GM19463 (cell line): ENCODE data around the gene THBS2.
"Not testable (repeated sequence)": the region's sequence is repeated elsewhere in the genome, so short reads cannot be mapped to it uniquely, and the experiment has no call there.

Experiments
- ATAC-seq: cut with Tn5 transposase; IDR thresholded peaks from one replicate; pipeline ENCODE4 v1.9.1; 2021; ENCODE audit warnings: mild to moderate bottlenecking, moderate library complexity; ENCODE audit not compliant: unreplicated experiment

Gene THBS2

GRCh38 chr6:169253337-169254238 is at the start of gene THBS2:
Gene THBS2, minus strand, starts transcription at chr6:169253846. Its CDS starts 3,062 bp downstream, at chr6:169250784.
- ATAC-seq, result no peak

GRCh38 chr6:169302716-169303115 is 49.1 kb upstream of the THBS2 start:
- no peak for ATAC-seq

GRCh38 chr6:169302255-169302654 is 48.6 kb upstream of the THBS2 start:
- ATAC-seq, result no peak

GRCh38 chr6:169300916-169301315 is 47.3 kb upstream of the THBS2 start:
- ATAC-seq, result no peak

- ATAC-seq, result not testable (repeated sequence)
Observed at GRCh38 chr6:169298626-169299025, 45.0 kb upstream of the THBS2 start.

- ATAC-seq, result no peak
Observed at GRCh38 chr6:169296622-169297021, 43.0 kb upstream of the THBS2 start.

- no peak for ATAC-seq
Observed at GRCh38 chr6:169296170-169296569, 42.5 kb upstream of the THBS2 start.

GRCh38 chr6:169293196-169293595 is 39.5 kb upstream of the THBS2 start:
- no peak for ATAC-seq

GRCh38 chr6:169292338-169293124 is 38.9 kb upstream of the THBS2 start:
- no peak for ATAC-seq

GRCh38 chr6:169291646-169292337 is 38.1 kb upstream of the THBS2 start:
- ATAC-seq, result no peak

GRCh38 chr6:169291148-169291547 is 37.5 kb upstream of the THBS2 start:
- no peak for ATAC-seq

- ATAC-seq, result no peak
Observed at GRCh38 chr6:169289619-169290339, 36.1 kb upstream of the THBS2 start.

GRCh38 chr6:169289257-169289618 is 35.6 kb upstream of the THBS2 start:
- ATAC-seq, result no peak

- no peak for ATAC-seq
Observed at GRCh38 chr6:169288591-169288990, 34.9 kb upstream of the THBS2 start.

GRCh38 chr6:169287675-169288074 is 34.0 kb upstream of the THBS2 start:
- no peak for ATAC-seq

GRCh38 chr6:169286961-169287360 is 33.3 kb upstream of the THBS2 start:
- no peak for ATAC-seq

- no peak for ATAC-seq
Observed at GRCh38 chr6:169285165-169285564, 31.5 kb upstream of the THBS2 start.

- ATAC-seq, result no peak
Observed at GRCh38 chr6:169283924-169284323, 30.3 kb upstream of the THBS2 start.

GRCh38 chr6:169282043-169282442 is 28.4 kb upstream of the THBS2 start:
- no peak for ATAC-seq

GRCh38 chr6:169277619-169278018 is 24.0 kb upstream of the THBS2 start:
- ATAC-seq, result no peak

- ATAC-seq, result no peak
Observed at GRCh38 chr6:169274781-169275180, 21.1 kb upstream of the THBS2 start.
